Measurements from ENCODE around the gene FAM153A.
"Not testable (repeated sequence)": the region's sequence is repeated elsewhere in the genome, so short reads cannot be mapped to it uniquely, and the experiment has no call there.

DNA sequence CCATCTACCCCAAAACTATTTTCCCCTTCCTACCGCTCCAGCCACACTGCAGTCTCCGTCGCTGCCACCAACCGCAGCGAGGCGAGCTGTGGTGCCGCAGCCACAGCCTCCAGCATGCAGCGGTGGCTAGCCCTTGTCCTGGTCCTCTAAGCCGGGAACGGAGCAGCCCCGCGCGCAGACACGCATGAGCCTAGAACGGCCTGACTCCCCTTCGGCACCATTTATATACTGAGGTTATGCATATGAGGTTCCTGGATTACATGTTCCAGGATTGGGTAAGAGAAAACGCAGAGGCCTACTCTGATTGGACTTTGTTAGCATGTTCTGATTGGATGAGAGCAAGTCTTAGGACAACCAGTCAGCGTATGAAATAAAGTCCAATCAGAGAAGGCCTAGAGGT, 24.6 kb upstream of the FAM153A start:
- TF ChIP-seq, protein P1, sequence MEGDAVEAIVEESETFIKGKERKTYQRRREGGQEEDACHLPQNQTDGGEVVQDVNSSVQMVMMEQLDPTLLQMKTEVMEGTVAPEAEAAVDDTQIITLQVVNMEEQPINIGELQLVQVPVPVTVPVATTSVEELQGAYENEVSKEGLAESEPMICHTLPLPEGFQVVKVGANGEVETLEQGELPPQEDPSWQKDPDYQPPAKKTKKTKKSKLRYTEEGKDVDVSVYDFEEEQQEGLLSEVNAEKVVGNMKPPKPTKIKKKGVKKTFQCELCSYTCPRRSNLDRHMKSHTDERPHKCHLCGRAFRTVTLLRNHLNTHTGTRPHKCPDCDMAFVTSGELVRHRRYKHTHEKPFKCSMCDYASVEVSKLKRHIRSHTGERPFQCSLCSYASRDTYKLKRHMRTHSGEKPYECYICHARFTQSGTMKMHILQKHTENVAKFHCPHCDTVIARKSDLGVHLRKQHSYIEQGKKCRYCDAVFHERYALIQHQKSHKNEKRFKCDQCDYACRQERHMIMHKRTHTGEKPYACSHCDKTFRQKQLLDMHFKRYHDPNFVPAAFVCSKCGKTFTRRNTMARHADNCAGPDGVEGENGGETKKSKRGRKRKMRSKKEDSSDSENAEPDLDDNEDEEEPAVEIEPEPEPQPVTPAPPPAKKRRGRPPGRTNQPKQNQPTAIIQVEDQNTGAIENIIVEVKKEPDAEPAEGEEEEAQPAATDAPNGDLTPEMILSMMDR (IDR thresholded peaks at IDR 0.05; ENCODE audit: insufficient read depth, low read length), result not testable (repeated sequence)
- not testable (repeated sequence) for TF ChIP-seq POLR2AphosphoS5 (IDR thresholded peaks at IDR 0.05; ENCODE audit: low read depth)

Measured in HL-60 (cell line).